Activated T-cell treated with anti-CD3 and anti-CD28 coated beads, Interleukin-2, amount 50 U/mL, for 4 hours (primary cell): ENCODE measurements around the gene DMRTC2. TPM values are rescaled to one million over a fixed set of nuclear protein-coding genes. Genes with fewer than 3 reads are reported as not detected.

Experiments
- ATAC-seq, 2 donors: fragments of 200-7000 bp; cut with Tn5 transposase; one replicate each; pipeline ENCODE4 v1.10.0; 2021
- DNase-seq: peaks from one replicate; pipeline ENCODE4 v3.0.0-alpha.2; 2020
- H3K27me3 Mint-ChIP-seq: one replicate; pipeline ENCODE4 v1.8.0; 2021; ENCODE audit warnings: low read depth, mixed read lengths
- H3K36me3 Mint-ChIP-seq: one replicate; pipeline ENCODE4 v1.8.0; 2022; ENCODE audit warnings: mixed read lengths; ENCODE audit not compliant: insufficient read depth
- H3K4me1 Mint-ChIP-seq: one replicate; pipeline ENCODE4 v1.8.0; 2021; ENCODE audit warnings: low read depth, mixed read lengths
- H3K4me3 Mint-ChIP-seq: one replicate; pipeline ENCODE4 v1.8.0; 2021; ENCODE audit warnings: mild to moderate bottlenecking, moderate library complexity, mixed read lengths
- H3K9me3 Mint-ChIP-seq: one replicate; pipeline ENCODE4 v1.8.0; 2021; ENCODE audit warnings: mixed read lengths
- total RNA-seq, 3 donors: library from RNA; stranded (reverse); gene quantifications; one replicate each; pipeline ENCODE4 v1.2.1, GENCODE V29; 2021

The DMRTC2 gene
- not detected for total RNA-seq

GRCh38 chr19:41845001-41845050 is at the start of gene DMRTC2:
DMRTC2 (plus strand) TSS chr19:41845042; CDS start chr19:41847429, 2,387 bp downstream.
- no peaks in the 10 kb centered on the region for H3K9me3 Mint-ChIP-seq
- H3K36me3 Mint-ChIP-seq: no peaks in the 10 kb centered on the region
- H3K27me3 Mint-ChIP-seq: peaks cover 3% of the 10 kb centered on the region
- no peaks in the 10 kb centered on the region for H3K4me1 Mint-ChIP-seq
- DNase-seq (no peak), ATAC-seq (no peak)
- H3K4me3 Mint-ChIP-seq: no peak within 1 kb of the TSS

GRCh38 chr19:41796362-41796761 is 48.5 kb upstream of the DMRTC2 start, which contains the start of gene CEACAM3:
CEACAM3 (plus strand) TSS chr19:41796587; CDS start chr19:41796678, 91 bp downstream.
- Mint-ChIP-seq H3K4me1 (no peaks in the 10 kb centered on the region), H3K36me3 (no peaks in the 10 kb centered on the region), H3K9me3 (no peaks in the 10 kb centered on the region), H3K4me3 (no peak within 1 kb of the TSS), H3K27me3 (peaks cover 36% of the 10 kb centered on the region)
- ATAC-seq: no peak
- DNase-seq: no peak

DNA sequence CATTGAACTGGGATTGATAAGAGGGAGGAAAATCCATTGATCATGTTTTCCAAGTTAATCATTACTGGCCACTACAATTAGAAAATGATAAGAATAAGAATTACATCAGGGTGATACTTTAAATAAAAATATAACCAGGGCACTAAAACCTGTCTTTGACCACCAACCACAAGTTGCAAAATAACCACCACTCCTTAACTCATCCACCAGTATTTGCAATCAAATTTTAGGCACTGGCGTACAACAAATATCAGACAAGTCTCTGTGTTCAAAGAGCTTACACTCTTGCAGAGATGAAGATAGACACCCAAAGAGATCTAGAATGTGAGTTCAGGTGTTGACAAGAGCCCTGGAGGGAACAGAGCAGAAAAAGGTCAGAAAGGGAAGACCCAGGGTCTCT is 47.9 kb upstream of the DMRTC2 start:
- Mint-ChIP-seq H3K9me3 (no peaks in the 10 kb centered on the region), H3K4me1 (peaks cover 3% of the 10 kb centered on the region), H3K36me3 (no peaks in the 10 kb centered on the region), H3K4me3 (no peak overlapping the region), H3K27me3 (peaks cover 35% of the 10 kb centered on the region)
- ATAC-seq (no peak), DNase-seq (no peak)

DNA sequence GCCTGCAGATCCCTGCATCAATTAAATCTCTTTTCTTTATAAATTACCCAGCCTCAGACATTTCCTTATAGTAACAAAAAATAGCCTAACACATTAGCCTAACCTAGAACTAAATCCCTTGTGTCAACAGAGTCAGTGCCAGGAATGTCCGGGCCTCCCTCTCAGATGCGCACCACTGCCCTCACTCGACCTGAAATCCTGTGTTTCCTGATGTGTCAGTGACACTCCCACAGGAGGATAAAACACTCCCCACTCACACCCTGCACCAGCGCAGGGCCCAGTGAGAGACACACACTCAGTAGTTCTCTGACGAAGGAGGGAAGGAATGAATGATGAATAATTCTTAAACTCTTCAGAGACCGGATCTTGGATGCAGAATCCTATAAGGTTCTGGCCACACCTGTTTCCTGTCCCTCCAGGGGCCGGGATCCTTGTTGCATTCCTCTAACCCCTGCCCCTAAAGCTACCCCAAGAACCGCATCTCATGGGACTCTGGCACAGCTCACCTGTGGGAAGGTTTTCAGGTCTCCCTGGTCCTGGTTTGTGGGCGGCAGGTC is 45.3 kb upstream of the DMRTC2 start:
- Mint-ChIP-seq H3K9me3 (no peaks in the 10 kb centered on the region), H3K4me1 (peaks cover 6% of the 10 kb centered on the region), H3K36me3 (no peaks in the 10 kb centered on the region), H3K27me3 (peaks cover 17% of the 10 kb centered on the region), H3K4me3 (no peak overlapping the region)
- ATAC-seq (no peak), DNase-seq (no peak)

DNA sequence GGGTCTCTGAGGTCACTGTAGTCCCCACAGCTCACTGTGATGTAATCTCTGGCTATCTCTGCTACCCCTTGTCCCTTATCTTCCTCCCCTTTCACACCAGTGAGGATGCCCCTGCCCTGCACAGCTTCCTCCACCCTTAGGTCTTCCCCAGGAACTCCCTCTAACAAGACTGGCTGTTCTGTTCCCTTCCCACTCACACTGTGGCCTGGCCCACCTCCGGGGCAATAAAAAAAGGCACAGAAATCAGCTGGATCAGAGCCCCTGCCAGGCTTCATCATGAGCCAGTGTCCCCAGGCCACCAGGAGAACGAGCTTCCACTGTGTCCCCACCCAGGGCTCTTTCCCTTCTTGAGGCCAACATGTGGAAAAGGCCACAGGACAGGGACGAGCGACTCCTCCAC is 43.8 kb upstream of the DMRTC2 start:
- ATAC-seq (no peak), DNase-seq (no peak)
- Mint-ChIP-seq H3K9me3 (no peaks in the 10 kb centered on the region), H3K27me3 (peaks cover 18% of the 10 kb centered on the region), H3K36me3 (no peaks in the 10 kb centered on the region), H3K4me3 (no peak overlapping the region), H3K4me1 (peaks cover 6% of the 10 kb centered on the region)

DNA sequence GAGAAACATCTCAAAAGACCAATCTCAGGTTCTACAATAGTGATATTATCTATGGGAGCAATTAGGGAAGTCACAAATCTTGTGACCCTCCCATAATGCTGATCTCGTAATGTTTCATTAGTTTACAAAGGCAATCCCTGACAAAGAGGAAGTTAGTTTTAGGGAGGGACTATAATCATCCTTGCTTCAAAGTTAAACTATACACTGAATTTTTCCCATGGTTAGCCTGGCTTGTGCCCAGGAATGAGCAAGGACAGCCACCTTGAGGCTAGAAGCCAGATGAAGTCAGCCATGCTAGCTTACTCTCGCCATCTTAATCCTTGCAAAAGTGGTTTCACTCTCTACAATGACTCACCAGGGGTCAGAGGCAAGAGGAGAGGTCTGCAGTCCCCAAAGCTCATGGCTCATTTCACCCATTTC is 43.0 kb upstream of the DMRTC2 start:
- ATAC-seq (no peak), DNase-seq (no peak)
- Mint-ChIP-seq H3K36me3 (no peaks in the 10 kb centered on the region), H3K4me1 (peaks cover 6% of the 10 kb centered on the region), H3K27me3 (peaks cover 21% of the 10 kb centered on the region), H3K4me3 (no peak overlapping the region), H3K9me3 (no peaks in the 10 kb centered on the region)

GRCh38 chr19:41802770-41803169 is 42.1 kb upstream of the DMRTC2 start:
- ATAC-seq (no peak), DNase-seq (no peak)
- Mint-ChIP-seq H3K36me3 (no peaks in the 10 kb centered on the region), H3K27me3 (peaks cover 23% of the 10 kb centered on the region), H3K4me3 (no peak overlapping the region), H3K4me1 (peaks cover 6% of the 10 kb centered on the region), H3K9me3 (no peaks in the 10 kb centered on the region)

- Mint-ChIP-seq H3K9me3 (no peaks in the 10 kb centered on the region), H3K4me3 (no peak overlapping the region), H3K36me3 (no peaks in the 10 kb centered on the region), H3K27me3 (peaks cover 28% of the 10 kb centered on the region), H3K4me1 (peaks cover 6% of the 10 kb centered on the region)
- DNase-seq (no peak), ATAC-seq (no peak)
Measured at GRCh38 chr19:41804336-41804735, 40.5 kb upstream of the DMRTC2 start.

- no peak overlapping the region for H3K4me3 Mint-ChIP-seq
- peaks cover 31% of the 10 kb centered on the region for H3K27me3 Mint-ChIP-seq
- ATAC-seq (no peak), DNase-seq (no peak)
- no peaks in the 10 kb centered on the region for H3K9me3 Mint-ChIP-seq
- H3K4me1 Mint-ChIP-seq: peaks cover 1% of the 10 kb centered on the region
- H3K36me3 Mint-ChIP-seq: no peaks in the 10 kb centered on the region
Measured at GRCh38 chr19:41807176-41807575, 37.7 kb upstream of the DMRTC2 start.

GRCh38 chr19:41808663-41809566 is 35.9 kb upstream of the DMRTC2 start:
- Mint-ChIP-seq H3K36me3 (no peaks in the 10 kb centered on the region), H3K4me1 (no peaks in the 10 kb centered on the region), H3K27me3 (peaks cover 31% of the 10 kb centered on the region), H3K4me3 (no peak overlapping the region), H3K9me3 (no peaks in the 10 kb centered on the region)
- no peak for DNase-seq
- no peak for ATAC-seq

DNA sequence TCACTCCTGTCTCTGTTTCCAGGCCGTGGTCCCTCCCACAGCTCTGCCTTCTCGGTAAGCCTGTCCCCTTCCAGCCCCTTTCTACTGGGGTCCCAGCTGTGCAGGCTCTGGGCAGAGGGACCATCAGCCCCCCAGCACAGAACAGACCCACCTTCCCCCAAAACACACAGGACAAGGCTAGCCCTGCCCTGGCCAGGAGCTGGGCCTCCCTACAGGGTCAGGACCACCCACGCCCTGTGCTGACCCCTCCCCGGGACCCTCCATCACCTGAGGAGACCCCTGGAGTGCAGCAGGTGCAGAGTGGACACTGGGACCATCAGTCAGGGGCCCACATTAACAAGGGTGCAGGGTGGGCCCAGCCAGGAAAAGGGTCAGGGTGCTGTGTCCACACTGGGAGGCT is 34.5 kb upstream of the DMRTC2 start:
- H3K4me1 Mint-ChIP-seq: peaks cover under 1% of the 10 kb centered on the region
- no peak overlapping the region for H3K4me3 Mint-ChIP-seq
- DNase-seq (no peak), ATAC-seq (no peak)
- peaks cover 31% of the 10 kb centered on the region for H3K27me3 Mint-ChIP-seq
- no peaks in the 10 kb centered on the region for H3K36me3 Mint-ChIP-seq
- no peaks in the 10 kb centered on the region for H3K9me3 Mint-ChIP-seq

GRCh38 chr19:41811036-41811435 is 33.8 kb upstream of the DMRTC2 start:
- Mint-ChIP-seq H3K9me3 (no peaks in the 10 kb centered on the region), H3K4me1 (peaks cover 3% of the 10 kb centered on the region), H3K27me3 (peaks cover 25% of the 10 kb centered on the region), H3K36me3 (no peaks in the 10 kb centered on the region), H3K4me3 (no peak overlapping the region)
- DNase-seq: no peak
- no peak for ATAC-seq

GRCh38 chr19:41811981-41812380 is 32.9 kb upstream of the DMRTC2 start:
- no peaks in the 10 kb centered on the region for H3K36me3 Mint-ChIP-seq
- DNase-seq (no peak), ATAC-seq (no peak)
- H3K4me3 Mint-ChIP-seq: no peak overlapping the region
- H3K9me3 Mint-ChIP-seq: no peaks in the 10 kb centered on the region
- H3K27me3 Mint-ChIP-seq: peaks cover 22% of the 10 kb centered on the region
- peaks cover 3% of the 10 kb centered on the region for H3K4me1 Mint-ChIP-seq

DNA sequence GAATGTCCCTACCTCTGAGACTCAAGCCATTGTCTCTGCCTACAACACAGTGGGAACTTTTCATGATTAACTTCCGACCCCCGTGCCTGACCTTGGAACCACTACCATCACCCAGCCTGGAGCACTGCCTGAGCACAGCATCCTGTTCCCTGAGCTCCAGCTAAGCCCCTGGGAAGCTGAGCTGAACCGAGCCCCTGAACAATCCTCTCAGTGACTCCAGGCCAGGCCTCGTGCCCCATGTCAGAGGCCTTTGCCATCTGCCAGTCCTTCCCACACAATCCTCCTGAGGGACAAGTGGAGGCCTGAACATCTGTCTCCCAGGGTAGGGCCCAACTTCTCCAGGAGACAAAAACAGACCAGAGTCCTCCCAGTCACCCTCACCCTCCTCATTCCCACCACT is 30.9 kb upstream of the DMRTC2 start:
- Mint-ChIP-seq H3K9me3 (no peaks in the 10 kb centered on the region), H3K36me3 (no peaks in the 10 kb centered on the region), H3K4me3 (no peak overlapping the region), H3K4me1 (peaks cover 3% of the 10 kb centered on the region), H3K27me3 (peaks cover 13% of the 10 kb centered on the region)
- no peak for ATAC-seq
- DNase-seq: no peak

DNA sequence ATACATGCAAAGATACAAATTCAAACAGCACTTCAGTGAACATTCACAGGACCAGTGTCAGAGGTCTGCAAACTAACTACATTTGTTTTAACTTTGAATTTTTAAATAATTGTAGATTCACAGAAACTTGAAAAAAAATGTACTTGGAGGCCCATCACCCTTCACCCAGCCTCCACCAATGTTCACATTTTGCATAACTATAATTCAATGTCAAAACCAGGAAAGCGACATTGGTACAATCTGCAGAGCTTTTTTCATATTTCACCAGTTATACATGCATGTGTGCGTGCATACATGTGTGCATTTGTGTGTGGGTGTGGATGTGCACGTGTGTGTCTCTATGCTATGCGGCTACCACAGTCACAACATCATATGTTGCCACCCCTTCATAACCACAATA is 29.5 kb upstream of the DMRTC2 start:
- ATAC-seq (no peak), DNase-seq (no peak)
- Mint-ChIP-seq H3K36me3 (no peaks in the 10 kb centered on the region), H3K27me3 (peaks cover 7% of the 10 kb centered on the region), H3K9me3 (no peaks in the 10 kb centered on the region), H3K4me1 (peaks cover 3% of the 10 kb centered on the region), H3K4me3 (no peak overlapping the region)
